Ovary (tissue), 9 donors: Measurements from ENCODE around the gene EPB41L2. TPM values are rescaled to one million over a fixed set of nuclear protein-coding genes. Genes with fewer than 3 reads are reported as not detected.

Experiments
- DNase-seq, 5 donors: peaks; one replicate each; pipeline ENCODE4 v3.0.0-alpha.2; 2019 to 2020
- H3K27ac ChIP-seq, 2 donors: fragments of 200-600 bp; one replicate each; pipeline versions ENCODE4 v1.5.1 to v1.8.0; 2019 to 2022
- H3K27me3 ChIP-seq: fragments of 200-600 bp; one replicate; pipeline ENCODE4 v1.8.0; 2022
- H3K36me3 ChIP-seq: fragments of 200-600 bp; sonication (generic); one replicate; pipeline ENCODE4 v1.5.1; 2019
- H3K4me1 ChIP-seq: one replicate; pipeline ENCODE4 v1.8.1; 2013; ENCODE audit warnings: mild to moderate bottlenecking, moderate library complexity; ENCODE audit not compliant: insufficient read depth
- H3K4me3 ChIP-seq: fragments of 200-600 bp; sonication (generic); one replicate; pipeline ENCODE4 v1.5.1; 2017
- H3K9me3 ChIP-seq, 2 donors: fragments of 200-600 bp in 1 of 2; sonication (generic) in 1 of 2; one replicate each; pipeline versions ENCODE4 v1.5.1 to v1.8.1; 2013 to 2019; ENCODE audit warnings: mild to moderate bottlenecking in 1 of 2, moderate library complexity in 1 of 2
- CTCF ChIP-seq, 3 donors: fragments of 450-650 bp in 2 of 3; fragments of 200-600 bp in 1 of 3; IDR thresholded peaks; one replicate each; pipeline versions ENCODE4 v1.5.1 to v1.8.0; 2016 to 2022; ENCODE audit warnings: antibody characterized with exemption in 3 of 3, mild to moderate bottlenecking in 1 of 3
- EP300 ChIP-seq: sonication (generic); formaldehyde crosslinking; IDR thresholded peaks from one replicate; pipeline ENCODE4 v1.6.1; 2017; ENCODE audit warnings: antibody characterized with exemption
- POLR2A ChIP-seq: fragments of 450-650 bp; IDR thresholded peaks from one replicate; pipeline ENCODE4 v1.6.1; 2017; ENCODE audit warnings: antibody characterized with exemption, mild to moderate bottlenecking, moderate library complexity
- WGBS, 3 donors: extraction: QIAGEN DNeasy Blood & Tissue Kit in 1 of 3; methylation state at CpG; one replicate each; pipeline versions ENCODE4 v1.1.5 to v1.1.7; 2013 to 2017; 5-methylcytosine and 5-hydroxymethylcytosine counted together
- intact Hi-C, 4 donors: fragments of 100-400 bp; cut with DNase I; formaldehyde crosslinking; loops; one replicate each; pipeline versions ENCODE4 v1.11.0 to v1.15.1; 2022 to 2023
- polyA plus RNA-seq, 2 donors: library from polyadenylated mRNA; stranded (reverse); fragments of 200-250 nt in 1 of 2; fragments of 350-450 nt in 1 of 2; fragmentation: Illumina TruSeq in 1 of 2; extraction: RNeasy Lipid Tissue Mini Kit (QIAGEN cat#74804) in 1 of 2; gene quantifications; one replicate each; pipeline ENCODE4 v1.2.3, GENCODE V29; 2013 to 2014
- total RNA-seq, 7 donors: library from RNA; depleted of rRNA in 2 of 7; stranded (reverse); fragments of >200 nt in 2 of 7; fragmentation: NEBNext Ultra II Directional in 3 of 7; extraction: Animal tissue kit (Norgen Biotek cat#: 25700) in 3 of 7; gene quantifications; one replicate each; pipeline versions ENCODE4 v1.1.0 to v1.2.4, GENCODE V29; 2016 to 2023
- donor health status: DM: no; HTN: no; CAD: no; lungs with moderate emphysema.
- donor health status: DM: no; HTN: no; CAD: no.
- donor health status: Bipolar disorder and iron deficiency.
- donor health status: DM: yes; HTN: yes; CAD: no.
- donor health status: DM: no; HTN: no; CAD: no.
- donor health status: DM: yes; HTN: yes; CAD: no.

Gene EPB41L2
- total and polyA plus RNA-seq, 9 donors = 49.8 to 294 (median 204) TPM

DNA sequence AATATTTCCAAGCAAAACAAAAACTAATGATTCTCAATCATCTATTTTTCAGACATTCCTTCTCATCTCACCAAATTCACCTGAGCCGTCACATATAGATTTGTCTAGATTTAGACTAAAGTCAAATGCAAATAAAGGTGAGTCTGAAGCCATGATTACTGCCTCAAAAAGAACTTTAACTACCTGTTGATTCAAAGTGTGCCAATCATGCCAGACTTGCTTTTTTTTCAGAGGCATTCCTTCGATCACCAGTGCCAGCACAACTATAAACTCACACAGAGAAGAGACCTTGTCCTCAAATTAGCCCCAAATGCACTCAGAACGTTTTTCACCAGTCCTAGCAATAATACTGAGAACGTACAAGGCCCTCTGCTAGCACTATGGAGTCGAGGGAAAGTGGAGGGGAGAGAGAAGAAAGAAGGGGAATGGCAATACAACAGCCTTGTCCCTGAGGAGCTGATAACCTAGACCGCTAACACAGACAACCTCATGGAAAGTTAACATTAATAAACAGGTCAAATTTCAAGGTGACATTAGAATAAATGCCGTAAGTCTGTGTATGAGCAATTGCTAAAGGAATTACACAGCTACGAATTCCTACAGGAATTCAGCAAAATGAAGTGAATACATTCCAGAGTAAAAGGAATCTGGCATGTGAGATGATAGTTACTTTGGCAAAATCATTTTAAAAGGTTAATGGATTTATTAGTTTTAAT lies 60.9 kb downstream of the EPB41L2 start:
- Histone ChIP-seq H3K36me3 (no peaks in the 10 kb centered on the region), H3K27me3 (no peaks in the 10 kb centered on the region), H3K27ac (peak overlapping the region in 1 of 2 donors; percentile 12), H3K9me3 (no peaks in the 10 kb centered on the region), H3K4me1 (peaks cover 15% of the 10 kb centered on the region), H3K4me3 (no peak overlapping the region)
- 25 to 36% (median 26%) methylated on average over 8 of the region's 8 CpGs for WGBS, 3 donors
- no peak for DNase-seq
- intact Hi-C loops = no loop called here
- TF ChIP-seq POLR2A (no peak), EP300 (no peak), CTCF (IDR thresholded peaks at IDR 0.05) (no peak)

GRCh38 chr6:131001111-131001736 lies 61.8 kb downstream of the EPB41L2 start:
- Histone ChIP-seq H3K27ac (no peak overlapping the region), H3K9me3 (no peaks in the 10 kb centered on the region), H3K4me1 (peaks cover 15% of the 10 kb centered on the region), H3K36me3 (no peaks in the 10 kb centered on the region), H3K27me3 (no peaks in the 10 kb centered on the region), H3K4me3 (no peak overlapping the region)
- 72 to 77% (median 75%) methylated on average over 12 of the region's 12 CpGs for WGBS, 3 donors
- DNase-seq = no peak
- intact Hi-C loops = no loop called here
- TF ChIP-seq EP300 = no peak
- no peak for TF ChIP-seq CTCF (IDR thresholded peaks at IDR 0.05)
- no peak for TF ChIP-seq POLR2A

- no peak for TF ChIP-seq CTCF (IDR thresholded peaks at IDR 0.05)
- no peak for TF ChIP-seq EP300
- no peak for TF ChIP-seq POLR2A
- H3K36me3 ChIP-seq = no peaks in the 10 kb centered on the region
- no peaks in the 10 kb centered on the region for H3K27me3 ChIP-seq
- intact Hi-C loops = no loop called here
- 64 to 78% (median 75%) methylated on average over 6 of the region's 6 CpGs for WGBS, 3 donors
- H3K4me3 ChIP-seq = no peak overlapping the region
- no peak for DNase-seq
- peaks cover 15% of the 10 kb centered on the region for H3K4me1 ChIP-seq
- H3K9me3 ChIP-seq = no peaks in the 10 kb centered on the region
- H3K27ac ChIP-seq = no peak overlapping the region
These were observed 62.5 kb downstream of the EPB41L2 start for GRCh38 chr6:131000544-131000943.

DNA sequence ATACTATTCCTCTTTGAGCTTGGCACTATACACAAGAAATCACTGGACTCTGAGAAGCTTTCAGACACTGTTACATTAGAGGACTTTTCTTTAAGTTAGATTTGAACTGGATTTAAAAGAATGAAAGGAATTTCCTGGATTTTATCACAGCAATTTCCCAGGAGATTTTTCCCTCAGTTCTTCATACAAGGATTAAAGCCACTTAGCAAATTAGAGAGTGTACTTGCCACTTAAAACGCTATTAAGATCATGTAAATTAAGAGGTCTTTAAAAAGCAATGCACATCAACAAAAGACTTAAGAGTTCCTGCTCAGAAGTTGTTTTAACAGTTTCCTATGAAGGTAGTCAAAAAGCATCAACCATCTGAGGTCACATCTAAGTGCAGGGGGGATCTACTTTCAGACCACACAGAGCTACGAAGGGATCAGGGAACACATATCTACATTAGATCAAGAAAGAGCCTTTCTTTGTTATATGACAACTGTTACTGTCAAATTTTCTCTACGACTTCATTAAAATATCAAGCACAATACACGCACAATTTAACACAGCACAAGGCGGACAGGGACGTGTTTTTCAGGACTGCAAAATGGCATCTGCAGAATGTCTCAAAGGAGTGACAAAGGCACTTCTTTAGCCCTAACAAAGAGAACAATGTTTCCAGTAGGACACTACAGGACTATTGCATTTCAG lies 65.8 kb downstream of the EPB41L2 start:
- Histone ChIP-seq H3K36me3 (no peaks in the 10 kb centered on the region), H3K4me3 (no peak overlapping the region), H3K27ac (no peak overlapping the region), H3K4me1 (peaks cover 6% of the 10 kb centered on the region), H3K27me3 (no peaks in the 10 kb centered on the region), H3K9me3 (no peaks in the 10 kb centered on the region)
- 71 to 76% (median 71%) methylated on average over 6 of the region's 6 CpGs for WGBS, 3 donors
- intact Hi-C loops = no loop called here
- DNase-seq = no peak
- TF ChIP-seq EP300 (no peak), CTCF (IDR thresholded peaks at IDR 0.05) (no peak), POLR2A (no peak)
